SH-SY5Y (cell line): ENCODE data around the gene FANCC.
A peak's percentile ranks its signal among the peaks of the same experiment; 100 is the strongest.

ENCODE experiments used
- GATA2 ChIP-seq: IDR thresholded peaks from 2 replicates; pipeline ENCODE4 v1.6.1; 2011; ENCODE audit warnings: mild to moderate bottlenecking, low read depth, low read length
- GATA3 ChIP-seq: IDR thresholded peaks from 2 replicates; pipeline ENCODE4 v1.6.1; 2011; ENCODE audit warnings: low read depth, mild to moderate bottlenecking, low read length, moderate library complexity

DNA sequence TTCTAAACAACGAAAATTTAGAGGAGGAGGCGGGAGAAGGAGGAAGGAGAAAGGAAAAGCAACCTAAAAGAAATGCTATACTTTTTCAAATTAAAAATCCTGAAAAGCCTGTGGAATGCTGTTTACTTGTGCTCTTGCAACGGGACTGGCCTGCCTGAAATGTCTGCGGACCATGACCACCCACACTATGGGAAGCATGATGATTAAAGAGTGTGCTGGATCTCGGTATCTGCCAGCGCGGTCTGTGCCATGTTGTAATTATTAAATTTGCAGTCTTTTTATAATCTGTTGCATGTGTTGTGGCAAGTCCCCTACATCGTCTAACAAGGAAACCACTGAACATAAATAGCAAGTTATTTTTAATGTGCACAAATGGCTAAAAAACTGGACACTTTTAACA is 111.4 kb downstream of the FANCC start:
- 0 out of 2 replicates have a peak, but pooled peaks have one; percentile 22 for TF ChIP-seq GATA2
- no peak for TF ChIP-seq GATA3
